Activated B cell treated with CpG ODN at 0.5 μM for 24 hours (primary cell): Measurements from ENCODE around the gene NELFA. TPM values are rescaled to one million over a fixed set of nuclear protein-coding genes. Genes with fewer than 3 reads are reported as not detected.

Source experiments
- ATAC-seq: fragments of 200-7000 bp; cut with Tn5 transposase; one replicate; pipeline ENCODE4 v1.10.0; 2021; ENCODE audit warnings: low read depth, mild to moderate bottlenecking, moderate library complexity
- CTCF ChIA-PET: fragments of 350-600 bp; sonication (Branson Sonifier 250); formaldehyde crosslinking; loops from one replicate; lab custom pipeline; 2021; ENCODE audit warnings: antibody characterized with exemption; lab: Charles Lee
- POLR2A ChIA-PET: fragments of 350-600 bp; sonication (Branson Sonifier 250); formaldehyde crosslinking; loops from one replicate; lab custom pipeline; 2021; ENCODE audit warnings: antibody characterized with exemption; lab: Charles Lee
- DNase-seq: peaks from one replicate; pipeline ENCODE4 v3.0.0; 2022
- H3K27ac Mint-ChIP-seq: one replicate; pipeline ENCODE4 v1.8.0; 2020; ENCODE audit warnings: mixed read lengths
- H3K27me3 Mint-ChIP-seq: one replicate; pipeline ENCODE4 v1.8.0; 2021; ENCODE audit warnings: mixed read lengths
- H3K36me3 Mint-ChIP-seq: one replicate; pipeline ENCODE4 v1.8.0; 2021; ENCODE audit warnings: low read depth, mixed read lengths
- H3K4me1 Mint-ChIP-seq: one replicate; pipeline ENCODE4 v1.8.0; 2021; ENCODE audit warnings: mixed read lengths
- H3K4me3 Mint-ChIP-seq: one replicate; pipeline ENCODE4 v1.8.0; 2020; ENCODE audit warnings: mild to moderate bottlenecking, mixed read lengths
- H3K9me3 Mint-ChIP-seq: one replicate; pipeline ENCODE4 v1.8.0; 2020; ENCODE audit warnings: mixed read lengths
- intact Hi-C: fragments of 100-400 bp; cut with micrococcal nuclease; formaldehyde crosslinking; loops from one replicate; pipeline ENCODE4 v1.15.1; 2024
- total RNA-seq: library from RNA; stranded (reverse); gene quantifications from 2 replicates; pipeline ENCODE4 v1.2.3, GENCODE V29; 2022
- TF ChIP-seq, protein P1 (sequence below): fragments of 200-600 bp; IDR thresholded peaks from one replicate; pipeline ENCODE4 v1.8.0; 2022; ENCODE audit warnings: antibody characterized with exemption, mild to moderate bottlenecking

NELFA gene
- total RNA-seq, 1 donor from 2014 or later = 49.9 TPM

DNA sequence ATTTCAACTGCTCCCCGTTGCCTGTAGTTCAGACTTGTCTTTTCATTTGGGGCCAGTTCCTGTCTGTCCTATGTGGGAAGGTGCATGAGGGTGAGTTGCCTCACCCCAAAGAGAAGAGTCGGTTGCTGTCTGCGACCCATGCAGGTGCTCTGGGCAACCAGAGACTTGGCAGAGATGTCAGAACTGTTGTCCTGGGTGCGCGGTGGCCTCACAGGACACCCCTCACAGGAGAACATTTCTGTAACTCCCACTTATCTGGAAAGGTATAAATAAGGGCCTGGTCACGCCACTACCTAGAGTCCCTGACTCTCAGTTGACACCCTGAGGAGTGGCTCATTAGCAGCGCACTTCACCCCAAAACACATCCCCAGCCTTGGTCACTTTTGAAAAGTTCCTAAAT, 40.6 kb upstream of the NELFA start:
- Mint-ChIP-seq H3K4me3 (no peak overlapping the region), H3K27me3 (peaks cover 47% of the 10 kb centered on the region), H3K9me3 (no peaks in the 10 kb centered on the region), H3K27ac (no peak overlapping the region), H3K4me1 (no peaks in the 10 kb centered on the region), H3K36me3 (no peaks in the 10 kb centered on the region)
- DNase-seq (no peak), ATAC-seq (no peak)
- TF ChIP-seq, protein P1, sequence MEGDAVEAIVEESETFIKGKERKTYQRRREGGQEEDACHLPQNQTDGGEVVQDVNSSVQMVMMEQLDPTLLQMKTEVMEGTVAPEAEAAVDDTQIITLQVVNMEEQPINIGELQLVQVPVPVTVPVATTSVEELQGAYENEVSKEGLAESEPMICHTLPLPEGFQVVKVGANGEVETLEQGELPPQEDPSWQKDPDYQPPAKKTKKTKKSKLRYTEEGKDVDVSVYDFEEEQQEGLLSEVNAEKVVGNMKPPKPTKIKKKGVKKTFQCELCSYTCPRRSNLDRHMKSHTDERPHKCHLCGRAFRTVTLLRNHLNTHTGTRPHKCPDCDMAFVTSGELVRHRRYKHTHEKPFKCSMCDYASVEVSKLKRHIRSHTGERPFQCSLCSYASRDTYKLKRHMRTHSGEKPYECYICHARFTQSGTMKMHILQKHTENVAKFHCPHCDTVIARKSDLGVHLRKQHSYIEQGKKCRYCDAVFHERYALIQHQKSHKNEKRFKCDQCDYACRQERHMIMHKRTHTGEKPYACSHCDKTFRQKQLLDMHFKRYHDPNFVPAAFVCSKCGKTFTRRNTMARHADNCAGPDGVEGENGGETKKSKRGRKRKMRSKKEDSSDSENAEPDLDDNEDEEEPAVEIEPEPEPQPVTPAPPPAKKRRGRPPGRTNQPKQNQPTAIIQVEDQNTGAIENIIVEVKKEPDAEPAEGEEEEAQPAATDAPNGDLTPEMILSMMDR = no peak
- intact Hi-C loops = no loop called here
- ChIA-PET POLR2A (no interaction called here), CTCF (no interaction called here)

DNA sequence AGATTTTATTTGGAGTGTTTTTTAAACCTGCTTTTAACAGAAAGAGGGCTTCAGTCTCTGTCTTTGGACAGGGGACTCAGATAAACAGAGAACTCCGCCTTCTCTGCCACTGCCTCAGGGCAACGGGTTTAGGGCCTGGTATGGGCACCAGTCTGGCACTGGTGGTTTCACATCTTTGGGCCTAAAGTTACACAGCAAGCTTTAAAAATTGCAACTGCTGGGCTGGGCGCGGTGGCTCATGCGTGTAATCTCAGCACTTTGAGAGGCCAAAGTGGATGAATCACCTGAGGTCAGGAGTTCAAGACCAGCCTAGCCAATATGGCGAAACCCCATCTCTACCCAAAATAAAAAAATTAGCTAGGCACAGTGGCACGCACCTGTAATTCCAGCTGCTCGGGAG, 40.1 kb upstream of the NELFA start:
- ChIA-PET POLR2A (no interaction called here), CTCF (no interaction called here)

DNA sequence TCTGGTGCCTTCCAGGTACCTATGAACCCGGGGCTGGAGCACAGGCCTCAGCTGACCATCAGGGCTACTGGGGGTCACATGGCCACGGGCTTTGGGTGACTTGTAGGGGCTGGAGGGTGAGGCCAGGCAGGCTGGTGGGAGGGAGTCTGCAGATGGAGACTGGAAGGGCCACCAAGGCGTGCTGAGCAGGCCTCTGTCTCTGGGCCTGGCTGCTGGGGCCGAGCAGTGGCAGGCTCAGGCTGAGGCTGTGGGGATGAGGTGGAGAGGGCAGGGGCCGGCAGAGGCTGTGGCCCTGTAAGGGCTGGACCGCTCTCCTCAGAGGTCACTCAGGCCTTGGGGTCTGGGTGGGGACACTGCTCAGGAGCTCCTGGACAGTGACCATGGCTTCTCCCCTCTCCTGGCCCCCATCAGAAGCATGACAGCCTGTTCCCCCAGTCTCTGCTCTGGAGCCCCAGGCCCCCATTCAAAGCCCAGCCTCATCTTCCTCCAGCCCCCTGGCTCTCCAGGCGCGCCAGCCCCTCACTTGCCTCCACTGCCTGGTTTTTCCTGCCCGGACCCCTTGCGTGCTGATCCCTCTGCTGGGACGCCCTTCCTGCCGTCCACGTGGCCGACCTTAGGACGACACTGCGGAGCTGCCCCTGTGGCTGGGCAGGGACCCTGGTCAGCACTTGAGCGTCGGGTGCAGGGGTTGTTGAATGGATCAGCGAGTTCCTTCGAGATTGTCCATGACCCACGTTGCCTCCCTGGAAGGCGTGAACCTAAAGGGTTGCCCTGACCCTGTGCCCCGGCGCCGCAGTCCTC, 39.2 kb upstream of the NELFA start:
- Mint-ChIP-seq H3K4me1 (no peaks in the 10 kb centered on the region), H3K27ac (no peak overlapping the region), H3K9me3 (no peaks in the 10 kb centered on the region), H3K27me3 (peaks cover 43% of the 10 kb centered on the region), H3K4me3 (no peak overlapping the region), H3K36me3 (no peaks in the 10 kb centered on the region)
- TF ChIP-seq, protein P1 = no peak
- no peak for DNase-seq
- intact Hi-C loops = no loop called here
- CTCF ChIA-PET = no interaction called here
- POLR2A ChIA-PET = no interaction called here
- no peak for ATAC-seq

More for the DNA sequence above, 40.1 kb upstream of the NELFA start:
- ATAC-seq = no peak
- no peaks in the 10 kb centered on the region for H3K4me1 Mint-ChIP-seq
- H3K9me3 Mint-ChIP-seq = no peaks in the 10 kb centered on the region
- TF ChIP-seq, protein P1 = no peak
- H3K27ac Mint-ChIP-seq = no peak overlapping the region
- H3K4me3 Mint-ChIP-seq = no peak overlapping the region
- H3K36me3 Mint-ChIP-seq = no peaks in the 10 kb centered on the region
- no peak for DNase-seq
- H3K27me3 Mint-ChIP-seq = peaks cover 43% of the 10 kb centered on the region
- intact Hi-C loops = no loop called here

DNA sequence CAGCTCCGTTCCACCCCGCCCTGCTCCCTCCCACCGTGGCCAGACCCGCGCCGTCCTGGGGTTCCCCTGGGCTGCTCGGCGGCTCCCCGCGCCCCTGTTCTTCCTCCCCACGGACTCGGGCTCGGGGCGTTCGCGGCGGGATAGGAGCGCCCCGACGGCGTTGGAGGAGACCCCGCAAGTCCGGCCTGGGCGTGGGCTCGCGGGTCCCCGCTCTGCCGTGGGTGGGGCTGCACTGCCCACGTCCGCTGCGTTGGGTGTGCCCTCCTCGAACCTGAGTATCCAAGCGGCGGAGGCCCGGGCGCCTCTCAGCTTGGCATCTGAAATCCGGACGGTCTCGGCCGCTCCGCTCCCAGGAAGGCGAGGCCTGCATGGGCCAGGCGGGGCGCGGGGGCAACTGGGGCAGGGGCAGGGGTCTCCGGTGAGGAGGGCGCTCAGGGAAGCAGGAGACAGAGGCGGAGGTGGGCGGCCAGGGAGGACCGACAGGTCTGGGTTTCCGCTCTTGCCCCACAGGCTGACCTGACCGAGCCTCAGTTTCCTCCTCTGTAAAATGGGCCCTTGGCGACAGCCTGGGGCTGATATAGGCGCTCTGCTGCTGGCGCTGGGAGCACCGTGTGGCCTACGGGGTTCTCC, 38.4 kb upstream of the NELFA start:
- Mint-ChIP-seq H3K9me3 (no peaks in the 10 kb centered on the region), H3K27me3 (peaks cover 38% of the 10 kb centered on the region), H3K36me3 (no peaks in the 10 kb centered on the region), H3K4me3 (no peak overlapping the region), H3K27ac (no peak overlapping the region), H3K4me1 (peaks cover 2% of the 10 kb centered on the region)
- intact Hi-C loops = no loop called here
- no peak for DNase-seq
- ATAC-seq = no peak
- TF ChIP-seq, protein P1 = no peak
- ChIA-PET CTCF (no interaction called here), POLR2A (interaction anchor here (0.6 kb wide), 1 partner anchor 166 kb away, joined by 5 read pairs; no protein-coding TSS in a partner anchor)
